RKO (cell line): ENCODE results near the gene TOM1L2.
"Not testable (repeated sequence)": the region's sequence is repeated elsewhere in the genome, so short reads cannot be mapped to it uniquely, and the experiment has no call there.

Experiments used
- DNase-seq: peaks from one replicate; pipeline ENCODE4 v3.0.0-alpha.2; 2016; ENCODE audit warnings: low spot score

Gene TOM1L2

DNA sequence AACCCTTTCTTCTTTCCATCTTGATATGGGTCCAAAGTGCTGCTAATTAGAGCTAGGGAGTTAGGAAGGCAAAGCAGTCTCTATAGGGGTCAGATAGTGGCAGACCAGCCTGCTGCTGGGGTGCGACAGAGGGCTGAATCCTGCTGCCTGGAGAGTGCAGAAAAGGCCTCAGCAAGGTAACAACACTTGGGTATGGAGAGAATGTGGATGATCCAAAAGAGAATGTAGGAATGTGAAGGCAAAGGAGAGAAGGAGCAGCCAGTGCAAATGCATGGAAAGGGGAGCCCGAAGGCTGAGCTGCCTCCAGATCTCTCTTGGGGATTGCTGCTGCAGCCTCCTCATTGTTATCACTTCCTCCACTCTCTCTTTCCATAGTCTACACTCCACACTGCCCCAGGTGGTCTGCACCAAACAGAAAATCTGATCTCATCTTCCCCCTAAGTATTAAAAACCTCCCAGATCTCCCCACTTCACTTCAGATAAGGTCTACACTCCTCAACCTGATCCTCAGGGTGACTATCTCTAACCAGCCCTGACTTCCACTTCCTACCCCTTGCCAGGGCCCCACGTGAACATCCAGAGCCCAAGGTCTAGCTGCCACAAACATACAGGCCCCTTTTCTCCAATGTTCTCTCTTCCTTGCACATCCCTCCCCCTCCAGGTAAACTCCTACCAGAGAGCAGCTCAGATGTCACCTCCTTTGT, 28.8 kb downstream of the TOM1L2 start:
- DNase-seq, result no peak

DNA sequence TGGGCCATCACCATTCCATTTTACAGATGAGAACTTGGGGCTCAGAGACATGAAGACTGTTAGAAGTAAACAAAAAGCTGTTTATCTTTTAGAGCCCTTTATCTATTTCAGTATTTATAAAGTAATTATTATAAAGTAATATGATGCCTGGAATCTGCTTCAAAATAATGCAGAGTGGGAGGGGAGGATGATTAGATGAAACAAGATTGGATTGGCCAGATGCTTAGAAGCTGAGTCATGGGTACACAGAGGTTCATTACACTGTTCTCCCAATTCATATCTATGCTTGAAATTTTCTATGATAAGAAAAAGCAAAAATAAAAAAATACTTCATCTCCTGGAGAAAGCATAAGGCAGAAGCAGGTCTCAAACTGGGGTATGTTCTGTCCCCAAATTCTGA, 29.4 kb downstream of the TOM1L2 start:
- DNase-seq, result no peak

DNA sequence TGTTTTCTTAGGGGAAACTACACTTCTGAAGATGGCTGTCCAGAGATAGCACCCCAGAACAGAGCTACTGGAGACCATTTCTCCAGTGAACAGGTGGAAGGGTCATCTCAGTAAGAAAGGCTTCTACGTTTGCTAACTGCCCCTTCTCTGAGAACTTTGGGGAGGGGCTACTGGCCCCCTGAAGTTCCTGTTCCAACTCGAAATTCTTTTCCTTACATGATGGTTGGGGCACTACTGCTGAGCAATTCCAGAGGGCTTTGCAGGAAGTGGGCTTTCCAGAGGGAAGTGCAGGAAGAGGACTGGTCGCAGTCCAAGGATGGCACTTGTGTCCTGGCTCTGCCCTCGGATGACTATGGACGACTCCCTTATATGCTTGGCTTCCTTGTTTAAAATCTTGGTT, 31.2 kb downstream of the TOM1L2 start:
- DNase-seq, result no peak

- DNase-seq, result no peak
Observed at GRCh38 chr17:17940441-17940911, 31.7 kb downstream of the TOM1L2 start.

DNA sequence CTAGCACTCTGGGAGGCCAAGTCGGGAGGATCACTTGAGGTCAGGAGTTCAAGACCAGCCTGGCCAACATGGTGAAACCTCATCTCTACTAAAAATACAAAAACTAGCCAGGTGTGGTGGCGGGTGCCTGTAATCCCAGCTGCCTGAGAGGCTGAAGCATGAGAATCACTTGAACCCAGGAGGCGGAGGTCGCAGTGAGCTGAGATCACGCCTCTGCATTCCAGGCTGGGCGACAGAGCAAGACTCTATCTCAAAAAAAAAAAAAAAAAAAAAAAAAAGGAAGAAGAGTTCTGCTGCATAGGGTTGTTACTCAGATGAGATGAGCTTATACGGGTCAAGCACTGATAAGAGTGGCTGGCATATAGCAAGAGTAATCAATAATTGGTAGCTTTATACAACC, 32.3 kb downstream of the TOM1L2 start:
- not testable (repeated sequence) for DNase-seq

DNA sequence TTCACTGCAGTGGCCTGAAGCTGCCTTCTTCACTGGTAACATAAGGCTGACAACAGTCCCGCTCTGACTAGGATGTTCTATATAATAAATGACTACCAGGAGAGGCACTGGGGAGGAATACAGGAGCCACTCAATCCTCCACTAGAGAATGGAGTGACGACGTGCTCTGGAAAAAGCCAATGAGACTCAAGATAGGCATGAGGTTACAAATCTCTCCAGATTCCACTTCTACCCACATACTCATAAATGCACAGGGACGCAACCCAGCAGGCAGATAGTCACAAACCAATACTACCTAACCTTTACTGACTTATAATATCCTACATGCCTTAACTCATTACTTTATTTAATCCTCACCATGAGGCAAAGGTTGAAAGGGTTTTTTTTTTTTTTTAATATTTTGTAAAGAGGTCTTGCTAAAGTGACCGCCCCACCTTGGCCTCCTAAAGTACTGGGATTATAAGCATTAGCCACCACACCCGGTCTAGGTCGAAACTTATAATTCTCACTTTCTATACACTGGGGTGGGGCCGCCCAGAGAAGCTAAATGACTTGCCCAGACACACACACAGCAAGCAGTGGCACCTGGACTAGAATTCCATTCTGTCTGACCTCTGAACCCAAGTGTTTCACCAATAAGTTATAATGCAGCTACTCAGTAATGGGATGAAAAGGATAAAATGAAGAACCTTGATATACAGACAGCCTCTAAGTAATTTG, 33.7 kb downstream of the TOM1L2 start:
- no peak for DNase-seq

DNA sequence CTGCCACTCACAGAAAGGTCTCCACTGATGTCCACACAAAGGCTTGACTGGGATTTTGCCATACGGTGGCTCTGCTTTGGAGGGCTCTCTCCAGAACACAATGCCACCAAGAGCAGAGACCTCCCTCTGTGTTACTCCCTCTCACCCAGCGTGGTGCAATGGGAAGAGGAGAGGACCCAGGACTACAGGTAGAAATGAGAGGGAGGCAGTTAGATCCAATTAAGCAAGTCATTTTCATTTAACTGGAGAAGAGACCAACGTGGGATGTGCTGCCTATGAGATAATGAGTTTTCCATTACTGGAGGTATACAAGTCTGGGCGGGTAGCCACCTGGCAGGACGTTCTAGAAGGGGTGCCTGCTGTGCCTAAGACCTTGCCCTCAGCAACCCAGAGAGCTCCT, 34.2 kb downstream of the TOM1L2 start:
- no peak for DNase-seq

GRCh38 chr17:17937201-17937853, 34.9 kb downstream of the TOM1L2 start:
- DNase-seq, result no peak

- DNase-seq, result no peak
Observed at GRCh38 chr17:17935321-17936271, 36.6 kb downstream of the TOM1L2 start.

DNA sequence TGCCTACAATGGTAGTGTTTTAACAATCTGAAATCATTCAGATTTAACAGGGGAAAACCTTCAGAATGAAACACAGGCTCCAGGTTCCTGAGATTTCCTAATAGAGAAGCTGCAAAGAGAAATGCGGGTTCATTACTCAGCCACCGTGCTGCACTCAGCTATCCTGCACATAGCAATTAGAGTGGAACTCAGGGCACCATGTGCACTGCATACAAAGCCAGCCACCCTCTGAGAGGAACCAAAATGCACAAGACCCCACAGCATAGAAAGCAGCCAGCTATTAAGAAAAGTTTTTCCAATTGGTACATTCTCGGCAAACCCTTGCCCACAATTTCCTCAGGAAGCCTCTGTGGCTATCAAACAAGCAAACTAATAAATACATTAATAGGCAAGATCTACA, 37.4 kb downstream of the TOM1L2 start:
- no peak for DNase-seq

DNA sequence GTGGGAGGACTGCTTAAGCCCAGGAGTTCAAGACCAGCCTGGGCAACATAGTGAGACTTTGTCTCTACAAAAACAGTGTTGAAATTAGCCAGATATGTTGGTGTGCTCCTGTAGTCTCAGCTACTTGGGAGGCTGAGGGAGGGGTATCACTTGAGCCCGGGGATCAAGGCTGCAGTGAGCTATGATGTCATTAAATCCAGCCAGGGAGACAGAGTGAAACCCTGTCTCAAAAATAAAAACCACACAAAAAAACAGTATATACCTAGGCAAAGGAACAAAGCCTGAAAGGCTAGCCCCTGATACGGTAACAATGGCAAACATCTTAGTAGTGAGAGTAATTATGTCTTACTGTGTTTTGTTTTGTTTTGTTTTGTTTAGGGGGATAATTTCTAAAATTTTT, 38.0 kb downstream of the TOM1L2 start:
- DNase-seq, result no peak

- no peak for DNase-seq
Observed at GRCh38 chr17:17933775-17934174, 38.4 kb downstream of the TOM1L2 start.

DNA sequence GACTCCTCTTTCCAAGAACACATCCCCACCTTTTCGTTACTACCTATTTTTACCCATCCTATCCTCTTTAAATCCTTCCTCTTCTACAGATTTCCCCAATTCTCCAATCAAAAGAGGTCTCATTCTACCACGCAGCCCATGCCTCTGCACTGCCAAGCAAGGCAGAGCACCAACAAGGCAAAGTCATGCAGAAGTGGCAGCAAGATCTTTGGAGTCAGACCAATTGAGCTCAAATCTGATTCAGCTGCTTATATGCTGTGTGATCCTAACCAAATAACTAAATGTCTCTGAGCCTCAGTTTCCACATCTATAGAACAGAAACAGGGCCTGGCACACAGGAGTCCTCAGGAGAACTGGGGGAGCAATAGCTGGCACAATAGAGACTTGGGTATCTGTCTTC, 41.0 kb downstream of the TOM1L2 start:
- DNase-seq, result no peak

- no peak for DNase-seq
Observed at GRCh38 chr17:17930674-17931073, 41.5 kb downstream of the TOM1L2 start.

DNA sequence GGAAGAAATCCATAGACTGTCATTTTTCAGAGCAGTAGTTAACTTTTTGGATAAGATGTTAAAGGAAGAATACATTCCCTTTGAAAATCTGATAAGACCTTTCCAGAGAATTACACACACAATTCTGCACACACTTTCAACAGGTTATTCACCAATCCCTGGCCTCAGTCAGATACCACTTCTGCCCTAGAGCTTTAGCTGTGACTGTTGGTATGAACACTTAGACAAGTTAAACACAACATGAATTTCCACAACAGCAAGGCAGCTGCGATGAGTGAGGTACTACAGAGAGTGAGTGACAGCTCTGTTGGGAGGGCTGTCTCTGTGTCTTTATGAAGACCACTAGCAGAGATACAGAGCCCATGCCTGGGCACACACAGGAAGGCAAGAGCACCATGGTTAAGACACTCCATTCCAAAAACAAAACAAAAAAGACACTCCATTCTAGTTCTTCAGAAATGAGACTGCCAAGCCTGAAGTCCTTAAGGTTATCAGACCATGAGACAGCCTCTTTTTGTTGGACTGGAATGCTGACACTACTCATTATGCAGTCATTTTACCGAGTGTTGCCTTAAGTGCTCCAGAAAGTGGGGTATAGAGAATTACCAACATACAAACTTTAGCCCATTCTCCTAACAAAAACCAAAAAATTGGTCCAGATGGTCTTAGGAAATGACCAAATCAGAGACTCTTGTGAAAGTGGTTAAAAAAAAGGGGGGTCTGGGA, 42.4 kb downstream of the TOM1L2 start:
- DNase-seq, result peak; percentile 13

DNA sequence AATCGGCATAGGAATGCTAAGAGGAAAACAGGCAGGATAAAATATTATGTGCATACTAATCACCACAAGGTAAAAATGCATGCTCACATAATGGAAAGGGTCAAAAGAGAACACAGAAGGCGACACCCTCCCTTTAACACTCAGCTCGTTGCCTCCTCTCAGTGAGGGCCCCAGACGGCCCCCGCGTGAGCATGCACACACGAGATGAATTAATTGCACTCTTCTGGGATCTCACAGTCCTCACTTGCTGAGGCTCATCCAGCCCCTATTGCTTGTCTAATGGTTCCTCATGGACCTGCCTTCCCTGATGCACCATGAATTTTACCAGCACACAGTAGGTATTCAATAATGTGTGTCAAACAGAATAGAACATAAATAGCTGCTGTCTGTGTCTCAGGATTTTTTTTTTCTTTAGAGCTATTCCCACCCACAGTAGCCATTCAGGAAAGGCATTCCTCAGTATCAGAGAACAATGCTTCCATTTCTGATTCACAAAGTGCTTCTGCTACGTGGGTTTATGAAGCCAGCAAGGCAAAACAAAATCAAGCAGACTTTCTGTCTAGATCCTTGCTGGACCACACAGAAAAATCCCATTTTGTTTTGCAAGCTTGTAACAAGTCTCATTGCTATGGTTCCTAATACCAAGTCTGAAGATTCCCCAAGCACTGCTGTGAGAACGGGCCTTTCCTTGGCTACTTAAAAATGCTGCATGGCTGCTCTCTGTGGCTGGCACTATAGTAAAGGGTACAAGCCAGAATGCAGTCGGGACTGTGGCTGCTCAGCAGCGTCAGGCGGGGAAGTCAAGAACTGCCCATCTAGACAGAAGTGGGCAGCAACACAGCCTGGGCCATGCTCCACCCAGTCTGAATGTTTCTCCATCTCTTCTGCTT, 43.6 kb downstream of the TOM1L2 start:
- DNase-seq, result no peak

DNA sequence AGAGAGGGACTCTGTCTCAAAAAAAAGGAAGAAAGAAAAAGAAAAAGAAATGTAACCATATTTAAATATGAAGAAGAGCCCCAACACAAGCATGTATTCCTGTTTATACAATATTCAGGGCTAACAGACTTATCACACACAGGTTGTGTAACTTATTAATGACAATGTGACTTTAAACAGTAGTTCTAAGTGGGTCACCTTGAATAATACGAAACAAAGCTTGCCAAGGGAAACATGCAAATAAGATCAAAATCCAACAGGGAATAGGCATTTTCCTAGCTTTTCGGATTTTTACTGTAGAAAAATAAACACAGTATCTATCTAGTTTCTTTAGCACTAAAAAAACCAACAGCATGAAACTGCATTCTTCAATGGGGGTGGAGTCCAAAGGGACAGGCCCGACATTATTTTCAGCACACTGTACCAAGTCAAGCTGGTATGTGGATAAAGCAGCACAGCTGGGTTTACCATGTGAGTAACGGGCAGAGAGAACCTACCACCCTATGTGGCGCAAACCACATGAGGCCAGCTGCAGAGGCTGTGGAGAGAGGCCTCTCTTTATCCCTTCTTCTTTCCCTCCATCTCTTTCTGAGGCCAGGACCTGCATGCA, 45.3 kb downstream of the TOM1L2 start:
- no peak for DNase-seq

- DNase-seq, result no peak
Observed at GRCh38 chr17:17926036-17926435, 46.2 kb downstream of the TOM1L2 start.

DNA sequence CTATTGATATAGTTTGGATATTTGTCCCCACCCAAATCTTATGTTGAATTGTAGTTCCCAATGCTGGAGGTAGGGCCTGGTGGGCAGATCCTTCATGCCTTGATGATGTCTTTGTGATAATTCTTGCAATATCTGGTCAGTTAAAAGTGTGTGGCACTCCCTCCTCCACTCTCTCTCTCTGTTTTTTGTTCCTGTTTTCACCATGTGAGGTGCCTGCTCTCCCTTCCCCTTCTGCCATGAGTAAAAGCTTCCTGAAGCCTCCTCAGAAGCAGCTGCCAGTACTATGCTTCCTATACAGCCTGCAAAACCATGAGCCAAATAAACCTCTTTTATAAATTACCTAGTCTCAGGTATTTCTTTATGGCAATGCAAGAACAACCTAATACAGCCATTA, 47.3 kb downstream of the TOM1L2 start:
- no peak for DNase-seq
